H1 (cell line): ENCODE measurements around the gene TRMT44. TPM values are rescaled to one million over a fixed set of nuclear protein-coding genes. Genes with fewer than 3 reads are reported as not detected.

Experiments used
- CTCF ChIA-PET: fragments of 300-600 bp; sonication (Branson Sonifier 250); formaldehyde crosslinking; loops from one replicate; lab custom pipeline; 2021; ENCODE audit not compliant: partially characterized antibody; lab: Charles Lee
- POLR2A ChIA-PET: fragments of 300-600 bp; sonication (Branson Sonifier 250); formaldehyde crosslinking; loops from one replicate; lab custom pipeline; 2021; ENCODE audit warnings: inconsistent platforms; ENCODE audit not compliant: partially characterized antibody; lab: Charles Lee
- DNase-seq, 2 experiments: peaks; one replicate each; pipeline versions ENCODE4 v3.0.0 to v3.0.0-alpha.2; 2010 to 2022; ENCODE audit warnings: low spot score in 2 of 2, low read depth in 1 of 2, mixed read lengths in 1 of 2
- FAIRE-seq: peaks from 2 replicates; lab custom pipeline; 2011; peaks lifted over from hg19 to GRCh38; lab: Jason Lieb, UNC
- H2AFZ ChIP-seq: 2 replicates; pipeline ENCODE4 v1.8.1; 2012; ENCODE audit warnings: low read length, inconsistent platforms
- H2AK5ac ChIP-seq: 2 replicates; pipeline ENCODE4 v1.6.1; 2013; ENCODE audit warnings: low read depth, low read length
- H2BK120ac ChIP-seq: replicated peaks from 2 replicates; pipeline ENCODE3; 2013; ENCODE audit warnings: low read depth, low read length, inconsistent platforms
- H2BK12ac ChIP-seq: 2 replicates; pipeline ENCODE4 v1.6.1; 2013; ENCODE audit warnings: low read depth, low read length
- H2BK15ac ChIP-seq: 2 replicates; pipeline ENCODE4 v1.6.1; 2013; ENCODE audit warnings: low read length
- H2BK20ac ChIP-seq: 2 replicates; pipeline ENCODE4 v1.6.1; 2013; ENCODE audit warnings: low read length
- H2BK5ac ChIP-seq: 2 replicates; pipeline ENCODE4 v1.6.1; 2013; ENCODE audit warnings: low read depth, low read length
- H3K14ac ChIP-seq: 2 replicates; pipeline ENCODE4 v1.6.1; 2013; ENCODE audit warnings: inconsistent platforms; ENCODE audit not compliant: insufficient read length
- H3K18ac ChIP-seq: 2 replicates; pipeline ENCODE4 v1.6.1; 2013; ENCODE audit warnings: low read length; ENCODE audit errors: extremely low read depth
- H3K23ac ChIP-seq: 2 replicates; pipeline ENCODE4 v1.6.1; 2013; ENCODE audit warnings: inconsistent platforms; ENCODE audit not compliant: insufficient read length
- H3K23me2 ChIP-seq: 2 replicates; pipeline ENCODE4 v1.6.1; 2013; ENCODE audit warnings: low read depth, low read length
- H3K27ac ChIP-seq: 2 replicates; pipeline ENCODE4 v1.6.1; 2011; ENCODE audit warnings: low read depth, low read length, inconsistent platforms
- H3K27me3 ChIP-seq, 4 experiments: replicated peaks in 1 of 4; 1 replicate in 1 of 4; 2 replicates in 3 of 4; pipeline versions ENCODE4 v1.6.1 to v1.8.1; 2011 to 2013; ENCODE audit warnings: low read length in 3 of 4, mild to moderate bottlenecking in 3 of 4, inconsistent platforms in 2 of 4, mixed read lengths in 2 of 4, moderate library complexity in 1 of 4; ENCODE audit not compliant: control insufficient read depth in 3 of 4, insufficient read depth in 3 of 4; ENCODE audit errors: extremely low read depth in 1 of 4
- H3K36me3 ChIP-seq, 4 experiments: 2 replicates each; pipeline versions ENCODE4 v1.6.1 to v1.8.1; 2011 to 2013; ENCODE audit warnings: mild to moderate bottlenecking in 4 of 4, low read length in 3 of 4, moderate library complexity in 2 of 4, control low read depth in 1 of 4, inconsistent platforms in 1 of 4; ENCODE audit not compliant: insufficient read depth in 4 of 4, control insufficient read depth in 2 of 4
- H3K4ac ChIP-seq: replicated peaks from 2 replicates; pipeline ENCODE3; 2013; ENCODE audit warnings: low read length, low read depth, mixed read lengths, inconsistent platforms; ENCODE audit not compliant: insufficient read length
- H3K4me1 ChIP-seq, 4 experiments: replicated peaks in 1 of 4; 1 replicate in 1 of 4; 2 replicates in 3 of 4; pipeline versions ENCODE4 v1.6.1 to v1.8.1; 2011 to 2013; ENCODE audit warnings: low read length in 3 of 4, inconsistent platforms in 2 of 4, mixed read lengths in 1 of 4; ENCODE audit not compliant: insufficient read depth in 4 of 4, control insufficient read depth in 3 of 4
- H3K4me2 ChIP-seq, 2 experiments: 2 replicates each; pipeline versions ENCODE4 v1.6.1 to v1.8.1; 2011 to 2013; ENCODE audit warnings: low read depth in 2 of 2, low read length in 2 of 2, control low read depth in 1 of 2, inconsistent platforms in 1 of 2, mild to moderate bottlenecking in 1 of 2; ENCODE audit not compliant: insufficient read depth in 1 of 2
- H3K4me3 ChIP-seq, 4 experiments: fragments of 200-600, 300-600 bp in 1 of 4; sonication (generic), shearing (Covaris generic), sonication (Bioruptor Twin) in 1 of 4; 2 replicates each; pipeline versions ENCODE4 v1.5.1 to v1.8.1; 2011 to 2016; ENCODE audit warnings: low read length in 4 of 4, low read depth in 3 of 4, control low read depth in 2 of 4, inconsistent platforms in 2 of 4, mild to moderate bottlenecking in 2 of 4, mixed read lengths in 1 of 4, moderate library complexity in 1 of 4; ENCODE audit not compliant: insufficient read depth in 2 of 4; ENCODE audit errors: extremely low read depth in 1 of 4
- H3K56ac ChIP-seq: replicated peaks from 2 replicates; pipeline ENCODE3; 2013; ENCODE audit warnings: low read depth, mild to moderate bottlenecking, mixed read lengths, low read length, inconsistent platforms; ENCODE audit not compliant: insufficient read length
- H3K79me1 ChIP-seq: 2 replicates; pipeline ENCODE4 v1.6.1; 2013; ENCODE audit warnings: low read depth, low read length, control low read depth
- H3K79me2 ChIP-seq, 2 experiments: 2 replicates each; pipeline versions ENCODE4 v1.6.1 to v1.8.1; 2012 to 2013; ENCODE audit warnings: low read length in 2 of 2, mild to moderate bottlenecking in 2 of 2, inconsistent platforms in 1 of 2; ENCODE audit not compliant: insufficient read depth in 2 of 2, control insufficient read depth in 1 of 2
- H3K9ac ChIP-seq, 4 experiments: replicated peaks in 1 of 4; 1 replicate in 1 of 4; 2 replicates in 3 of 4; pipeline versions ENCODE4 v1.6.1 to v1.8.1; 2011 to 2013; ENCODE audit warnings: low read depth in 3 of 4, low read length in 3 of 4, control low read depth in 2 of 4, mild to moderate bottlenecking in 2 of 4, moderate library complexity in 2 of 4, inconsistent platforms in 1 of 4; ENCODE audit errors: extremely low read depth in 1 of 4
- H3K9me3 ChIP-seq, 2 experiments: 2 replicates each; pipeline versions ENCODE4 v1.6.1 to v1.8.1; 2012 to 2013; ENCODE audit warnings: mild to moderate bottlenecking in 2 of 2, moderate library complexity in 2 of 2, control low read depth in 1 of 2, inconsistent platforms in 1 of 2, low read depth in 1 of 2, low read length in 1 of 2, mixed read lengths in 1 of 2; ENCODE audit not compliant: insufficient read depth in 2 of 2
- H4K20me1 ChIP-seq, 2 experiments: replicated peaks in 1 of 2; 2 replicates each; pipeline versions ENCODE3 to v1.8.1; 2011 to 2013; ENCODE audit warnings: inconsistent platforms in 2 of 2, low read length in 2 of 2, mild to moderate bottlenecking in 1 of 2; ENCODE audit not compliant: insufficient read depth in 2 of 2, control insufficient read depth in 1 of 2
- H4K5ac ChIP-seq: 2 replicates; pipeline ENCODE4 v1.6.1; 2013; ENCODE audit warnings: low read length, low read depth, mixed read lengths, inconsistent platforms; ENCODE audit not compliant: insufficient read length
- H4K8ac ChIP-seq: 2 replicates; pipeline ENCODE4 v1.8.0; 2013; ENCODE audit warnings: mild to moderate bottlenecking, moderate library complexity, low read length, inconsistent platforms; ENCODE audit not compliant: insufficient read depth; ENCODE audit errors: extremely low read depth
- H4K91ac ChIP-seq: replicated peaks from 2 replicates; pipeline ENCODE3; 2013; ENCODE audit warnings: low read length, mixed read lengths, inconsistent platforms; ENCODE audit not compliant: insufficient read length
- CBX5 ChIP-seq: fragments of 300-800, 300-1000 bp; sonication (generic); IDR thresholded peaks from 2 replicates; pipeline ENCODE4 v1.7.1; 2016; ENCODE audit warnings: antibody characterized with exemption, low read length, low read depth
- CREB1 ChIP-seq: IDR thresholded peaks from 2 replicates; pipeline ENCODE4 v1.6.1; 2012; ENCODE audit warnings: inconsistent platforms
- HDAC2 ChIP-seq, 2 experiments: fragments of 300-600 bp in 1 of 2; sonication (generic) in 1 of 2; IDR thresholded peaks; 2 replicates each; pipeline ENCODE4 v1.6.1; 2011 to 2012; ENCODE audit warnings: low read depth in 2 of 2, low read length in 2 of 2, mild to moderate bottlenecking in 2 of 2, moderate library complexity in 2 of 2, borderline replicate concordance in 1 of 2, inconsistent platforms in 1 of 2
- JUN ChIP-seq: IDR thresholded peaks from 2 replicates; pipeline ENCODE4 v1.6.1; 2011; ENCODE audit warnings: low read depth, mild to moderate bottlenecking, improper control_type of control experiment, low read length
- PHF8 ChIP-seq: fragments of 200-600 bp; sonication (generic); conservative IDR thresholded peaks from 2 replicates; pipeline ENCODE4 v1.7.1; 2012; ENCODE audit warnings: low read depth, mild to moderate bottlenecking, inconsistent platforms, low read length, moderate library complexity
- SAP30 ChIP-seq: fragments of 300-600 bp; sonication (generic); IDR thresholded peaks from 2 replicates; pipeline ENCODE4 v1.7.1; 2012; ENCODE audit warnings: low read length, moderate library complexity, mild to moderate bottlenecking, inconsistent platforms; ENCODE audit not compliant: insufficient read depth, insufficient replicate concordance
- WGBS, 2 experiments: shearing (Covaris generic) in 1 of 2; methylation state at CpG; one replicate each; pipeline versions ENCODE4 v1.1.6 to v1.1.7; 2013 to 2015; ENCODE audit warnings: low lambda C conversion rate in 2 of 2, mixed read lengths in 2 of 2, inconsistent platforms in 1 of 2, low coverage in 1 of 2, missing lambda C conversion rate in 1 of 2; ENCODE audit not compliant: insufficient replicate concordance in 2 of 2, insufficient coverage in 1 of 2, insufficient read length in 1 of 2; ENCODE audit errors: extremely low coverage in 1 of 2, missing lambda C conversion rate in 1 of 2; 5-methylcytosine and 5-hydroxymethylcytosine counted together
- polyA plus RNA-seq, 7 experiments: library from polyadenylated mRNA; depleted of rRNA in 3 of 7; stranded (reverse) in 5 of 7; unstranded in 2 of 7; fragments of >200 nt in 5 of 7; fragments of 200-250 nt in 2 of 7; gene quantifications; 1 replicate in 5 of 7; 2 replicates in 1 of 7; 4 replicates in 1 of 7; pipeline versions ENCODE4 v1.2.1 to v1.2.3, GENCODE V29; 2011 to 2013; ENCODE audit warnings: missing spikeins in 2 of 7, mixed read lengths in 2 of 7
- total RNA-seq: library from RNA; stranded (reverse); fragmentation: NEBNext Ultra II Directional; extraction: Animal tissue kit (Norgen Biotek cat#: 25700); gene quantifications from 2 replicates; pipeline ENCODE4 v1.2.1, GENCODE V29; 2021
- TF ChIP-seq, protein P1 (sequence below): IDR thresholded peaks from 2 replicates; pipeline ENCODE4 v1.6.1; 2012; ENCODE audit warnings: low read length, inconsistent platforms

TRMT44 gene
- total and polyA plus RNA-seq, 2 of the 8 experiments (the other 6 are each of a cell fraction or from before 2014, with no cell fraction given), result 8.6 to 23.9 TPM

DNA sequence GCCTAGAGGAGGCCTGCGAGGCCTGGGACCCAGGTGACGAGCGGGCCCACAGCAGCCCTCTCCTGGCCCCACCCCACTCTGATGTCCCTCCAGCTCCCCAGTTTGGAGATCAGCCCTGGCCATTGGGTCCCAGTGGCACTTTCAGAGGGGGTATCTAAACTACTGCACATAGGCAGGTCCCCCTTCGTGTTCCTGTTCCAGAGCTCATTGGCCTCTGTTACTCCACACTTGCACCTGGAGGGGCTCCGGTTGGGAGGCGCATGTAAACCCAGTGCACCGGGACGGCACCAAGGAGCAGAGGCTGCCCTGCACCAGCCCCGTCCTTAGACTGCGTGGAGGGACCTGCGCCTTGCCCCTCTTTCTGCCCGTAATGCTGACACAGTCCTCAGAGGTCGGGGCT, 34.3 kb downstream of the TRMT44 start:
- H3K4me1 ChIP-seq, result peaks cover 0 to 3% (median 0%) of the 10 kb centered on the region in 4 experiments; a peak in 2 of 7 replicates
- no peak overlapping the region; the same call in 1 of the 2 replicates for H3K27ac ChIP-seq
- no peak overlapping the region for H2AFZ ChIP-seq
- H3K4me3 ChIP-seq, result no peak overlapping the region
- H3K23me2 ChIP-seq, result no peaks in the 10 kb centered on the region
- POLR2A ChIA-PET, result interaction anchor here (1.2 kb wide), 1 partner anchor 94 kb away, joined by 3 read pairs; no protein-coding TSS in a partner anchor
- CTCF ChIA-PET, result interaction anchor here (0.8 to 11.2 kb wide), 10 partner anchors 10 to 124 kb away, joined by 3 to 237 read pairs (median 3); no protein-coding TSS in a partner anchor
- no peak overlapping the region for H3K56ac ChIP-seq
- H2BK12ac ChIP-seq, result no peak overlapping the region
- H4K5ac ChIP-seq, result no peak overlapping the region
- H3K14ac ChIP-seq, result no peak overlapping the region
- H4K8ac ChIP-seq, result no peak overlapping the region
- no peaks in the 10 kb centered on the region for H3K9me3 ChIP-seq
- no peak overlapping the region for H2BK120ac ChIP-seq
- H3K79me1 ChIP-seq, result no peaks in the 10 kb centered on the region
- DNase-seq (no peak), FAIRE-seq (no peak)
- no peak overlapping the region for H3K4ac ChIP-seq
- TF ChIP-seq SAP30 (no peak), JUN (no peak), HDAC2 (IDR thresholded peaks at IDR 0.05; ENCODE audit: borderline replicate concordance in 1 of 2, low read depth in 2 of 2, low read length in 2 of 2) (no peak), PHF8 (no peak), CBX5 (no peak), CREB1 (no peak)
- TF ChIP-seq, protein P1, sequence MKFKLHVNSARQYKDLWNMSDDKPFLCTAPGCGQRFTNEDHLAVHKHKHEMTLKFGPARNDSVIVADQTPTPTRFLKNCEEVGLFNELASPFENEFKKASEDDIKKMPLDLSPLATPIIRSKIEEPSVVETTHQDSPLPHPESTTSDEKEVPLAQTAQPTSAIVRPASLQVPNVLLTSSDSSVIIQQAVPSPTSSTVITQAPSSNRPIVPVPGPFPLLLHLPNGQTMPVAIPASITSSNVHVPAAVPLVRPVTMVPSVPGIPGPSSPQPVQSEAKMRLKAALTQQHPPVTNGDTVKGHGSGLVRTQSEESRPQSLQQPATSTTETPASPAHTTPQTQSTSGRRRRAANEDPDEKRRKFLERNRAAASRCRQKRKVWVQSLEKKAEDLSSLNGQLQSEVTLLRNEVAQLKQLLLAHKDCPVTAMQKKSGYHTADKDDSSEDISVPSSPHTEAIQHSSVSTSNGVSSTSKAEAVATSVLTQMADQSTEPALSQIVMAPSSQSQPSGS, result no peak
- TF ChIP-seq, all 59 proteins: peak for 0
- no peak overlapping the region for H2AK5ac ChIP-seq
- peaks cover 0 to 10% (median 5%) of the 10 kb centered on the region in 4 experiments; a peak in 4 of 8 replicates for H3K36me3 ChIP-seq
- peaks cover 0 to 5% of the 10 kb centered on the region in 2 experiments for H4K20me1 ChIP-seq
- no peak overlapping the region for H3K9ac ChIP-seq
- no peak overlapping the region for H2BK15ac ChIP-seq
- no peak overlapping the region for H4K91ac ChIP-seq
- no peak overlapping the region for H3K18ac ChIP-seq
- H3K27me3 ChIP-seq, result no peaks in the 10 kb centered on the region
- 94% methylated on average over 13 of the region's 13 CpGs; no CpG with 5 or more reads in 1 of the 2 experiments for WGBS, 2 experiments
- no peak overlapping the region for H2BK5ac ChIP-seq
- no peak overlapping the region for H3K4me2 ChIP-seq
- H2BK20ac ChIP-seq, result no peak overlapping the region
- no peak overlapping the region for H3K23ac ChIP-seq
- H3K79me2 ChIP-seq, result no peaks in the 10 kb centered on the region
